B cell (primary cell): Measurements from ENCODE around the gene SYT17.

Experiments used
- EZH2 ChIP-seq: IDR thresholded peaks from 2 replicates; pipeline ENCODE4 v1.6.1; 2012; ENCODE audit warnings: borderline replicate concordance, low read depth, mild to moderate bottlenecking, moderate library complexity, low read length; ENCODE audit not compliant: insufficient read depth, poor library complexity, severe bottlenecking
- TF ChIP-seq, protein P1 (sequence below): fragments of 200-600 bp; IDR thresholded peaks from one replicate; pipeline ENCODE4 v1.8.0; 2022; ENCODE audit warnings: antibody characterized with exemption, mild to moderate bottlenecking

GRCh38 chr16:19284207-19284606 is 116.2 kb downstream of the SYT17 start:
- TF ChIP-seq, protein P1, sequence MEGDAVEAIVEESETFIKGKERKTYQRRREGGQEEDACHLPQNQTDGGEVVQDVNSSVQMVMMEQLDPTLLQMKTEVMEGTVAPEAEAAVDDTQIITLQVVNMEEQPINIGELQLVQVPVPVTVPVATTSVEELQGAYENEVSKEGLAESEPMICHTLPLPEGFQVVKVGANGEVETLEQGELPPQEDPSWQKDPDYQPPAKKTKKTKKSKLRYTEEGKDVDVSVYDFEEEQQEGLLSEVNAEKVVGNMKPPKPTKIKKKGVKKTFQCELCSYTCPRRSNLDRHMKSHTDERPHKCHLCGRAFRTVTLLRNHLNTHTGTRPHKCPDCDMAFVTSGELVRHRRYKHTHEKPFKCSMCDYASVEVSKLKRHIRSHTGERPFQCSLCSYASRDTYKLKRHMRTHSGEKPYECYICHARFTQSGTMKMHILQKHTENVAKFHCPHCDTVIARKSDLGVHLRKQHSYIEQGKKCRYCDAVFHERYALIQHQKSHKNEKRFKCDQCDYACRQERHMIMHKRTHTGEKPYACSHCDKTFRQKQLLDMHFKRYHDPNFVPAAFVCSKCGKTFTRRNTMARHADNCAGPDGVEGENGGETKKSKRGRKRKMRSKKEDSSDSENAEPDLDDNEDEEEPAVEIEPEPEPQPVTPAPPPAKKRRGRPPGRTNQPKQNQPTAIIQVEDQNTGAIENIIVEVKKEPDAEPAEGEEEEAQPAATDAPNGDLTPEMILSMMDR = no peak
- no peak for TF ChIP-seq EZH2
